Gastroesophageal sphincter (tissue), 4 donors: ENCODE results near the gene KIAA2012. TPM values are rescaled to one million over a fixed set of nuclear protein-coding genes. Genes with fewer than 3 reads are reported as not detected.

ENCODE experiments used
- ATAC-seq: fragments of 150-250 bp; one replicate; pipeline ENCODE4 v1.9.1; 2016; ENCODE audit warnings: mild to moderate bottlenecking, moderate library complexity
- H3K27ac ChIP-seq, 4 donors: fragments of 200-600 bp; sonication (generic) in 3 of 4; 1 replicate in 3 of 4; 2 replicates in 1 of 4; pipeline ENCODE4 v1.5.1; 2016 to 2019
- H3K27me3 ChIP-seq: fragments of 200-600 bp; sonication (generic); one replicate; pipeline ENCODE4 v1.5.1; 2019
- H3K36me3 ChIP-seq, 2 donors: fragments of 200-600 bp; sonication (generic); one replicate each; pipeline ENCODE4 v1.5.1; 2019; ENCODE audit warnings: control low read depth in 1 of 2
- H3K4me1 ChIP-seq, 3 donors: fragments of 200-600 bp; sonication (generic); 1 replicate in 2 of 3; 2 replicates in 1 of 3; pipeline ENCODE4 v1.5.1; 2016 to 2019; ENCODE audit warnings: control low read depth in 2 of 3
- H3K4me3 ChIP-seq, 2 donors: fragments of 200-600 bp; sonication (generic); one replicate each; pipeline ENCODE4 v1.5.1; 2019; ENCODE audit warnings: mild to moderate bottlenecking in 1 of 2, moderate library complexity in 1 of 2
- H3K9me3 ChIP-seq, 3 donors: fragments of 200-600 bp; sonication (generic); one replicate each; pipeline ENCODE4 v1.5.1; 2017 to 2019; ENCODE audit warnings: control low read depth in 2 of 3
- CTCF ChIP-seq, 4 experiments: fragments of 200-600 bp in 2 of 4; fragments of 450-650 bp in 2 of 4; sonication (generic) in 1 of 4; IDR thresholded peaks; one replicate each; pipeline ENCODE4 v1.5.1; 2017 to 2019; ENCODE audit warnings: antibody characterized with exemption in 4 of 4, mild to moderate bottlenecking in 2 of 4, moderate library complexity in 2 of 4
- EP300 ChIP-seq: sonication (generic); formaldehyde crosslinking; IDR thresholded peaks from one replicate; pipeline ENCODE4 v1.6.1; 2017; ENCODE audit warnings: antibody characterized with exemption, mild to moderate bottlenecking
- POLR2A ChIP-seq, 2 donors: fragments of 450-650 bp; IDR thresholded peaks; one replicate each; pipeline ENCODE4 v1.6.1; 2017; ENCODE audit warnings: antibody characterized with exemption in 2 of 2, mild to moderate bottlenecking in 2 of 2, moderate library complexity in 1 of 2
- POLR2AphosphoS5 ChIP-seq: sonication (generic); formaldehyde crosslinking; IDR thresholded peaks from one replicate; pipeline ENCODE4 v1.6.1; 2017; ENCODE audit warnings: antibody characterized with exemption
- WGBS, 2 donors: methylation state at CpG; one replicate each; pipeline ENCODE4 v1.1.5; 2018; ENCODE audit warnings: low coverage in 1 of 2; 5-methylcytosine and 5-hydroxymethylcytosine counted together
- total RNA-seq, 4 donors: library from RNA; depleted of rRNA; stranded (reverse); fragments of >200 nt; gene quantifications; one replicate each; pipeline ENCODE4 v1.1.0, GENCODE V29; 2016

Gene KIAA2012
- total RNA-seq, 4 donors from 2014 or later: not detected

GRCh38 chr2:202196727-202197126, 123.7 kb downstream of the KIAA2012 start:
- no peak for ATAC-seq
- H3K27ac ChIP-seq: no peak overlapping the region
- no peaks in the 10 kb centered on the region for H3K4me1 ChIP-seq
- no peaks in the 10 kb centered on the region for H3K9me3 ChIP-seq
- peaks cover 0 to 7% of the 10 kb centered on the region in 2 donors for H3K36me3 ChIP-seq
- WGBS, 2 donors: 68 to 73% methylated on average over 4 to 6 of the region's 6 CpGs
- H3K4me3 ChIP-seq: no peak overlapping the region
- no peaks in the 10 kb centered on the region for H3K27me3 ChIP-seq
- no peak for TF ChIP-seq CTCF (IDR thresholded peaks at IDR 0.05)
- TF ChIP-seq POLR2AphosphoS5: no peak
- no peak for TF ChIP-seq EP300
- no peak for TF ChIP-seq POLR2A (IDR thresholded peaks at IDR 0.05)

DNA sequence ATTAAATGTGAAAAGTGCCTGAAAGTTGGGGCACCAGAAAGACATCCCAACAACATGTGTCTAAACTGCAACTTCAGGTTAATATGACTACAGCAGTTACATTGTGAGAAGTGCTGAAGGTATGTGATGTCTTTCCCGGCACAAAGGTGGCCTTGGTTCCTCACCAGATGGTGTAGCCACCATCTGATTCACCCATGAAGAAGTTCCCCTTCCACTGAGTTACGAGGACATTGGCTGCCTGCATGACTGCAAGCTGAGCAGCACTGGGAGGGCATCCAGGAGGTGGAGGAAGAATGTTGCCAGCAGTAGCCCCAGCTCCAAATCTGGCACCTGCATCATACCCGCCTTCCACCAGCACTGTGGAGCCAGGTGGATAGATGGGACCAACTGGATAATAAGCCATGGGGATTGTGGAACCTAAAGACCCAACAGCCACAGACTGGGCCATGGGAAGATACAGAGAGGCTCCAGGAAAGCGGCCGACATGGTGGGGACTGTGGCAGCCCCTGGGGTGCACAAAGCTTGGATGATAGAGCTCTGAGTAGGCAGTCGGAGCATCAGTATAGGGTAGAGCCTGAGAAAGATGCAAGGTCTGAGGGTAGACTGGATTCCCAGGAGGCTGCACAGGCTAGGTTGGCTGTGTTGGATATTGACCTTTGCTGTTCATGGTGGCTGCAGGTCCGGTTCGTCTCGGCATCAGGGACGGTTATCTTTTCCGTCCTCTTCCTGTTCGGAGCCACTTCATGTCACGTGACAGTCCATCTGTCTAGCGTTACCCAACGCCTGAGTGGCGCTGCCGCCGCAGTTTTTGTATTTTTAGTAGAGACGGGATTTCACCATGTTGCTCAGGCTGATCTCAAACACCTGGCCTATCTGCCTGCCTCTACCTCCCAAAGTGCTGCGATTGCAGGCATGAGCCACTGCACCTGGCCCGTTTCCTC, 128.4 kb downstream of the KIAA2012 start:
- Histone ChIP-seq H3K4me3 (no peak overlapping the region), H3K9me3 (no peaks in the 10 kb centered on the region), H3K27ac (no peak overlapping the region), H3K4me1 (no peaks in the 10 kb centered on the region), H3K36me3 (peaks cover 0 to 29% of the 10 kb centered on the region in 2 donors), H3K27me3 (no peaks in the 10 kb centered on the region)
- WGBS, 2 donors: 93 to 96% methylated on average over 8 to 18 of the region's 21 CpGs
- TF ChIP-seq CTCF (IDR thresholded peaks at IDR 0.05) (no peak), POLR2A (IDR thresholded peaks at IDR 0.05) (no peak), EP300 (no peak), POLR2AphosphoS5 (no peak)
- ATAC-seq: no peak

DNA sequence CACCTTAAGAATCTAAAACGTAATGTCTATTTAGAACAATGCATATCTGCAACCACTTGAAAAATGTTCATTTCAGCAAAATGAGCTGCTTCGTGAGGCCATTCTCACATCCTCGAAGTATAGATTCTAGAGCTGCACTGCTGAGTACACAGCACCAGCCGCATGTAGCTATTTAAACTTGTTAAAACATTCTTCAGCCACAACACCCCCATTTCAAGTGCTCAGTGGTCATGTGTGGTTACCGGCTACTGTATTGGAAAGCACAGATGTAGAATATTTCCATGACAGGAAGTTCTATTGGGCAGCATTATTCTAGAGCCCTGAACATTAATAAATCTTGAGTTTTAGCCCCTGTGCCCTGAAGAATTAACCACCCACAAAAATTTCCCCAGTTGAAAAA, 130.3 kb downstream of the KIAA2012 start:
- ATAC-seq: no peak
- TF ChIP-seq POLR2AphosphoS5 (no peak), POLR2A (IDR thresholded peaks at IDR 0.05) (no peak), CTCF (IDR thresholded peaks at IDR 0.05) (no peak), EP300 (no peak)
- 90 to 94% methylated on average over 3 to 5 of the region's 5 CpGs for WGBS, 2 donors
- H3K27ac ChIP-seq: no peak overlapping the region
- no peak overlapping the region for H3K4me3 ChIP-seq
- peaks cover 3 to 45% of the 10 kb centered on the region in 2 donors for H3K36me3 ChIP-seq
- H3K4me1 ChIP-seq: no peaks in the 10 kb centered on the region
- H3K9me3 ChIP-seq: no peaks in the 10 kb centered on the region
- H3K27me3 ChIP-seq: no peaks in the 10 kb centered on the region

DNA sequence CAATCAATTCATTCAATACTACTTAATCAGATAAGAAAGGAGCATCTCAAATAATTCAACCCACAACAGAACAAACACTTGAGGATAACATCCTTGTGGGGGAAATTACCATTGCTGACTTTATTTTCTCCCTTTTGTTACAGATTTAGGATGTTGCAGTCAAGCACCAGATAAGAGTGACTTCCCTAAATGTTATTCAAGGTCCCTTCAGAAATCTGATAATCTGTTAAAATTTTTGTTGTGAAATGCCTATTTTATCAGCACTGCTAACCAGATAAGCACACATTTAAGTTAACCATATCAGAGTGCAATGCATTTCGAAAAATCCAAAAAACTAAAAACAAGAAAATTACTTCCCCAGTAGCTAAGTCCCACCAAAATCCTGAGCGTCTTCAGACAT, 131.8 kb downstream of the KIAA2012 start:
- H3K36me3 ChIP-seq: peaks cover 3 to 59% of the 10 kb centered on the region in 2 donors
- 96 to 100% methylated on average over 2 of the region's 2 CpGs for WGBS, 2 donors
- no peak overlapping the region for H3K4me3 ChIP-seq
- no peaks in the 10 kb centered on the region for H3K27me3 ChIP-seq
- no peaks in the 10 kb centered on the region for H3K9me3 ChIP-seq
- no peak overlapping the region for H3K27ac ChIP-seq
- no peaks in the 10 kb centered on the region for H3K4me1 ChIP-seq
- TF ChIP-seq POLR2A (IDR thresholded peaks at IDR 0.05) (no peak), POLR2AphosphoS5 (no peak), CTCF (IDR thresholded peaks at IDR 0.05) (no peak), EP300 (no peak)
- no peak for ATAC-seq

GRCh38 chr2:202208526-202208925, 135.5 kb downstream of the KIAA2012 start:
- TF ChIP-seq EP300: no peak
- no peak for TF ChIP-seq CTCF (IDR thresholded peaks at IDR 0.05)
- TF ChIP-seq POLR2A (IDR thresholded peaks at IDR 0.05): no peak
- TF ChIP-seq POLR2AphosphoS5: no peak
- H3K4me3 ChIP-seq: no peak overlapping the region
- H3K9me3 ChIP-seq: no peaks in the 10 kb centered on the region
- H3K27me3 ChIP-seq: no peaks in the 10 kb centered on the region
- ATAC-seq: no peak
- no peak overlapping the region for H3K27ac ChIP-seq
- H3K4me1 ChIP-seq: no peaks in the 10 kb centered on the region
- peaks cover 3 to 83% of the 10 kb centered on the region in 2 donors for H3K36me3 ChIP-seq
